ENCODE data around the gene TRMT11.

- TF ChIP-seq MXI1 (IDR thresholded peaks at IDR 0.05; ENCODE audit: borderline replicate concordance, low read depth, low read length) (no peak), ZNF232 (CRISPR knock-in tag; IDR thresholded peaks at IDR 0.05; ENCODE audit: borderline replicate concordance) (no peak), TCF7L2 (IDR thresholded peaks at IDR 0.05; ENCODE audit: low read depth, low read length) (no peak), SYNCRIP (IDR thresholded peaks at IDR 0.05; ENCODE audit: insufficient read depth, low read depth, low read length) (no peak), EHMT2 (IDR thresholded peaks at IDR 0.05; ENCODE audit: borderline replicate concordance, low read depth, low read length) (no peak), CTCF (CRISPR knock-in tag; IDR thresholded peaks at IDR 0.05) (no peak), RNF2 (conservative IDR thresholded peaks at IDR 0.05; ENCODE audit: low read depth) (no peak), MTF2 (CRISPR knock-in tag; IDR thresholded peaks at IDR 0.05; ENCODE audit: borderline replicate concordance) (no peak)
- TF ChIP-seq, protein P1, sequence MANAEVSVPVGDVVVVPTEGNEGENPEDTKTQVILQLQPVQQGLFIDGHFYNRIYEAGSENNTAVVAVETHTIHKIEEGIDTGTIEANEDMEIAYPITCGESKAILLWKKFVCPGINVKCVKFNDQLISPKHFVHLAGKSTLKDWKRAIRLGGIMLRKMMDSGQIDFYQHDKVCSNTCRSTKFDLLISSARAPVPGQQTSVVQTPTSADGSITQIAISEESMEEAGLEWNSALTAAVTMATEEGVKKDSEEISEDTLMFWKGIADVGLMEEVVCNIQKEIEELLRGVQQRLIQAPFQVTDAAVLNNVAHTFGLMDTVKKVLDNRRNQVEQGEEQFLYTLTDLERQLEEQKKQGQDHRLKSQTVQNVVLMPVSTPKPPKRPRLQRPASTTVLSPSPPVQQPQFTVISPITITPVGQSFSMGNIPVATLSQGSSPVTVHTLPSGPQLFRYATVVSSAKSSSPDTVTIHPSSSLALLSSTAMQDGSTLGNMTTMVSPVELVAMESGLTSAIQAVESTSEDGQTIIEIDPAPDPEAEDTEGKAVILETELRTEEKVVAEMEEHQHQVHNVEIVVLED (CRISPR knock-in tag; IDR thresholded peaks at IDR 0.05; ENCODE audit: borderline replicate concordance), result no peak
- TF ChIP-seq, protein P2, sequence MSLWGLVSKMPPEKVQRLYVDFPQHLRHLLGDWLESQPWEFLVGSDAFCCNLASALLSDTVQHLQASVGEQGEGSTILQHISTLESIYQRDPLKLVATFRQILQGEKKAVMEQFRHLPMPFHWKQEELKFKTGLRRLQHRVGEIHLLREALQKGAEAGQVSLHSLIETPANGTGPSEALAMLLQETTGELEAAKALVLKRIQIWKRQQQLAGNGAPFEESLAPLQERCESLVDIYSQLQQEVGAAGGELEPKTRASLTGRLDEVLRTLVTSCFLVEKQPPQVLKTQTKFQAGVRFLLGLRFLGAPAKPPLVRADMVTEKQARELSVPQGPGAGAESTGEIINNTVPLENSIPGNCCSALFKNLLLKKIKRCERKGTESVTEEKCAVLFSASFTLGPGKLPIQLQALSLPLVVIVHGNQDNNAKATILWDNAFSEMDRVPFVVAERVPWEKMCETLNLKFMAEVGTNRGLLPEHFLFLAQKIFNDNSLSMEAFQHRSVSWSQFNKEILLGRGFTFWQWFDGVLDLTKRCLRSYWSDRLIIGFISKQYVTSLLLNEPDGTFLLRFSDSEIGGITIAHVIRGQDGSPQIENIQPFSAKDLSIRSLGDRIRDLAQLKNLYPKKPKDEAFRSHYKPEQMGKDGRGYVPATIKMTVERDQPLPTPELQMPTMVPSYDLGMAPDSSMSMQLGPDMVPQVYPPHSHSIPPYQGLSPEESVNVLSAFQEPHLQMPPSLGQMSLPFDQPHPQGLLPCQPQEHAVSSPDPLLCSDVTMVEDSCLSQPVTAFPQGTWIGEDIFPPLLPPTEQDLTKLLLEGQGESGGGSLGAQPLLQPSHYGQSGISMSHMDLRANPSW (CRISPR knock-in tag; IDR thresholded peaks at IDR 0.05; ENCODE audit: borderline replicate concordance), result no peak
- TF ChIP-seq, protein P3, sequence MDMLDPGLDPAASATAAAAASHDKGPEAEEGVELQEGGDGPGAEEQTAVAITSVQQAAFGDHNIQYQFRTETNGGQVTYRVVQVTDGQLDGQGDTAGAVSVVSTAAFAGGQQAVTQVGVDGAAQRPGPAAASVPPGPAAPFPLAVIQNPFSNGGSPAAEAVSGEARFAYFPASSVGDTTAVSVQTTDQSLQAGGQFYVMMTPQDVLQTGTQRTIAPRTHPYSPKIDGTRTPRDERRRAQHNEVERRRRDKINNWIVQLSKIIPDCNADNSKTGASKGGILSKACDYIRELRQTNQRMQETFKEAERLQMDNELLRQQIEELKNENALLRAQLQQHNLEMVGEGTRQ (IDR thresholded peaks at IDR 0.05; ENCODE audit: low read depth, low read length), result no peak
- TF ChIP-seq, protein P3 (CRISPR knock-in tag; IDR thresholded peaks at IDR 0.05; ENCODE audit: borderline replicate concordance), result no peak
- TF ChIP-seq, protein P4, sequence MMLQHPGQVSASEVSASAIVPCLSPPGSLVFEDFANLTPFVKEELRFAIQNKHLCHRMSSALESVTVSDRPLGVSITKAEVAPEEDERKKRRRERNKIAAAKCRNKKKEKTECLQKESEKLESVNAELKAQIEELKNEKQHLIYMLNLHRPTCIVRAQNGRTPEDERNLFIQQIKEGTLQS (CRISPR knock-in tag; IDR thresholded peaks at IDR 0.05), result no peak
- TF ChIP-seq, protein P5, sequence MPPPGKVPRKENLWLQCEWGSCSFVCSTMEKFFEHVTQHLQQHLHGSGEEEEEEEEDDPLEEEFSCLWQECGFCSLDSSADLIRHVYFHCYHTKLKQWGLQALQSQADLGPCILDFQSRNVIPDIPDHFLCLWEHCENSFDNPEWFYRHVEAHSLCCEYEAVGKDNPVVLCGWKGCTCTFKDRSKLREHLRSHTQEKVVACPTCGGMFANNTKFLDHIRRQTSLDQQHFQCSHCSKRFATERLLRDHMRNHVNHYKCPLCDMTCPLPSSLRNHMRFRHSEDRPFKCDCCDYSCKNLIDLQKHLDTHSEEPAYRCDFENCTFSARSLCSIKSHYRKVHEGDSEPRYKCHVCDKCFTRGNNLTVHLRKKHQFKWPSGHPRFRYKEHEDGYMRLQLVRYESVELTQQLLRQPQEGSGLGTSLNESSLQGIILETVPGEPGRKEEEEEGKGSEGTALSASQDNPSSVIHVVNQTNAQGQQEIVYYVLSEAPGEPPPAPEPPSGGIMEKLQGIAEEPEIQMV (CRISPR knock-in tag; IDR thresholded peaks at IDR 0.05; ENCODE audit: low read depth), result no peak
These were observed 97.5 kb downstream of the TRMT11 start for GRCh38 chr6:126083875-126084274.

Data from HepG2 (cell line).